Measurements from ENCODE around the gene PAXX.

Gene PAXX

GRCh38 chr9:137021568-137021978 is 29.4 kb downstream of the PAXX start:
- H3K4me3 ChIP-seq (ENCODE audit: low read depth, low read length), result no peak overlapping the region
- ChIA-PET POLR2A (no interaction called here), CTCF (interaction anchor here (0.8 to 11.2 kb wide), 5 partner anchors 9 to 45 kb away, joined by 3 to 97 read pairs (median 7); partner anchors contain the start of genes ABCA2 and FUT7)
- no peak for DNase-seq (ENCODE audit: low read depth, low spot score)
- no peak for TF ChIP-seq CTCF (IDR thresholded peaks at IDR 0.05; ENCODE audit: insufficient read depth, low read length, missing control alignments)

GRCh38 chr9:137021979-137022661 is 29.9 kb downstream of the PAXX start:
- ChIA-PET CTCF (interaction anchor here (1.0 to 11.2 kb wide), 4 partner anchors 8 to 74 kb away, joined by 3 to 97 read pairs (median 16); partner anchors contain the start of genes ABCA2 and FUT7), POLR2A (interaction anchor here (0.6 kb wide), 1 partner anchor 150 kb away, joined by 3 read pairs; no protein-coding TSS in a partner anchor)
- no peak overlapping the region for H3K4me3 ChIP-seq (ENCODE audit: low read depth, low read length)
- no peak for TF ChIP-seq CTCF (IDR thresholded peaks at IDR 0.05; ENCODE audit: insufficient read depth, low read length, missing control alignments)
- no peak for DNase-seq (ENCODE audit: low read depth, low spot score)

GRCh38 chr9:137022662-137023008 is 30.4 kb downstream of the PAXX start:
- ChIA-PET POLR2A (no interaction called here), CTCF (interaction anchor here (1.0 to 11.2 kb wide), 2 partner anchors 13 to 75 kb away, joined by 3 to 97 read pairs; no protein-coding TSS in a partner anchor)
- no peak overlapping the region for H3K4me3 ChIP-seq (ENCODE audit: low read depth, low read length)
- DNase-seq (ENCODE audit: low read depth, low spot score), result no peak
- TF ChIP-seq CTCF (IDR thresholded peaks at IDR 0.05; ENCODE audit: insufficient read depth, low read length, missing control alignments), result no peak

- ChIA-PET CTCF (interaction anchor here (1.0 to 11.2 kb wide), 2 partner anchors 13 to 75 kb away, joined by 3 to 97 read pairs; no protein-coding TSS in a partner anchor), POLR2A (no interaction called here)
- no peak for DNase-seq (ENCODE audit: low read depth, low spot score)
- TF ChIP-seq CTCF (IDR thresholded peaks at IDR 0.05; ENCODE audit: insufficient read depth, low read length, missing control alignments), result no peak
- H3K4me3 ChIP-seq (ENCODE audit: low read depth, low read length), result no peak overlapping the region
These were observed 30.9 kb downstream of the PAXX start for GRCh38 chr9:137023157-137023556.

GRCh38 chr9:137023583-137023991 is 31.4 kb downstream of the PAXX start:
- no peak overlapping the region for H3K4me3 ChIP-seq (ENCODE audit: low read depth, low read length)
- ChIA-PET CTCF (interaction anchor here (11.2 kb wide), 1 partner anchor 12 kb away, joined by 97 read pairs; no protein-coding TSS in a partner anchor), POLR2A (no interaction called here)
- no peak for TF ChIP-seq CTCF (IDR thresholded peaks at IDR 0.05; ENCODE audit: insufficient read depth, low read length, missing control alignments)
- DNase-seq (ENCODE audit: low read depth, low spot score), result no peak

- POLR2A ChIA-PET, result no interaction called here
These were observed 33.3 kb downstream of the PAXX start for GRCh38 chr9:137025517-137025966.

More at GRCh38 chr9:137025517-137025966, 33.3 kb downstream of the PAXX start:
- no peak overlapping the region for H3K4me3 ChIP-seq (ENCODE audit: low read depth, low read length)
- DNase-seq (ENCODE audit: low read depth, low spot score), result no peak
- CTCF ChIA-PET, result interaction anchor here (1.3 to 14.2 kb wide), 6 partner anchors 10 to 182 kb away, joined by 4 to 310 read pairs (median 48); partner anchors contain the start of genes AJM1, C8G, ENTPD2 and SAPCD2
- TF ChIP-seq CTCF (IDR thresholded peaks at IDR 0.05; ENCODE audit: insufficient read depth, low read length, missing control alignments), result no peak

All from AG04449 (cell line).